ENCODE measurements around the gene RPSA. TPM values are rescaled to one million over a fixed set of nuclear protein-coding genes. Genes with fewer than 3 reads are reported as not detected.

The RPSA gene
- total and polyA plus RNA-seq, 9 of the 15 experiments (the other 6 are each of a cell fraction or from before 2014, with no cell fraction given) = 2,290 to 4,272 (median 2,730) TPM

DNA sequence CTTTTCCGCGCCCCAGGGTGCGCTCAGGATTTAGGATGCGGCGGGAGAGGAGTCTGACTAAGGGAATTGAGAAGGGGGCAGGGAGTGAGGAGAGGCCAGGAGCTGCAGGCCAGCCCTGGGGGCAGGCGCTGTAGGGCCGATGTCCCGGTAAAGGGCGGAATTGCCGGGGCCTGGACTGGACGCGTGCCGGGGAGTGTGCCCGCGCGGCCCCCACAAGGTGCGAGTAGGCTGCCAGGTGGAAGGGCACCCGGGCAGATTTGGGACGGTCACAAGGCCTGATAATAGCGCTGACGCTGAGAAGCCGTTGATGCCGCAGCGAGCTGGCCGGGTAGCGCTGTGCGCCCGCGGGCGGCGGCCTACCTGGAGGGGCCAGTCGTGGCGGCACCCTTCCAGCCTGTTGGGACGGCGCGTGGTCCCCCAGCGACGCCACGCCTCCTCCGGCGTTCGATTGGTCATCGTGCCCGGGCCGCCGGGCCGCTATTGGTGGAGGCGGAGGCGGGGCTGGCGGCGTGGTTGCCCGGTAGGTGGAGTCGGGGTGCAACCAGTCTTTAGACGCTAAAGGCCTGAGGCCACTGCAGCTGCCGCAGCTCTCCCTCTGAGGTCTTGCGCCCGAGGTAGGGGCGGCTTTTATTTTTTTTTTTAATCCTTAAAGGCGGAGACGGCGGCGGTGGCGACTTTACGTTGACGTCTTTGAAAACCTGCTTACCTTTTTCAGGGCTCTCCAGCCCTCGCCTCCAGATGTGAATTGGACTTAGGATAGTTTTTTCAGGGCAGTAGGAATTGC lies 22.4 kb upstream of the RPSA start (continued):
- TF ChIP-seq, protein P1, sequence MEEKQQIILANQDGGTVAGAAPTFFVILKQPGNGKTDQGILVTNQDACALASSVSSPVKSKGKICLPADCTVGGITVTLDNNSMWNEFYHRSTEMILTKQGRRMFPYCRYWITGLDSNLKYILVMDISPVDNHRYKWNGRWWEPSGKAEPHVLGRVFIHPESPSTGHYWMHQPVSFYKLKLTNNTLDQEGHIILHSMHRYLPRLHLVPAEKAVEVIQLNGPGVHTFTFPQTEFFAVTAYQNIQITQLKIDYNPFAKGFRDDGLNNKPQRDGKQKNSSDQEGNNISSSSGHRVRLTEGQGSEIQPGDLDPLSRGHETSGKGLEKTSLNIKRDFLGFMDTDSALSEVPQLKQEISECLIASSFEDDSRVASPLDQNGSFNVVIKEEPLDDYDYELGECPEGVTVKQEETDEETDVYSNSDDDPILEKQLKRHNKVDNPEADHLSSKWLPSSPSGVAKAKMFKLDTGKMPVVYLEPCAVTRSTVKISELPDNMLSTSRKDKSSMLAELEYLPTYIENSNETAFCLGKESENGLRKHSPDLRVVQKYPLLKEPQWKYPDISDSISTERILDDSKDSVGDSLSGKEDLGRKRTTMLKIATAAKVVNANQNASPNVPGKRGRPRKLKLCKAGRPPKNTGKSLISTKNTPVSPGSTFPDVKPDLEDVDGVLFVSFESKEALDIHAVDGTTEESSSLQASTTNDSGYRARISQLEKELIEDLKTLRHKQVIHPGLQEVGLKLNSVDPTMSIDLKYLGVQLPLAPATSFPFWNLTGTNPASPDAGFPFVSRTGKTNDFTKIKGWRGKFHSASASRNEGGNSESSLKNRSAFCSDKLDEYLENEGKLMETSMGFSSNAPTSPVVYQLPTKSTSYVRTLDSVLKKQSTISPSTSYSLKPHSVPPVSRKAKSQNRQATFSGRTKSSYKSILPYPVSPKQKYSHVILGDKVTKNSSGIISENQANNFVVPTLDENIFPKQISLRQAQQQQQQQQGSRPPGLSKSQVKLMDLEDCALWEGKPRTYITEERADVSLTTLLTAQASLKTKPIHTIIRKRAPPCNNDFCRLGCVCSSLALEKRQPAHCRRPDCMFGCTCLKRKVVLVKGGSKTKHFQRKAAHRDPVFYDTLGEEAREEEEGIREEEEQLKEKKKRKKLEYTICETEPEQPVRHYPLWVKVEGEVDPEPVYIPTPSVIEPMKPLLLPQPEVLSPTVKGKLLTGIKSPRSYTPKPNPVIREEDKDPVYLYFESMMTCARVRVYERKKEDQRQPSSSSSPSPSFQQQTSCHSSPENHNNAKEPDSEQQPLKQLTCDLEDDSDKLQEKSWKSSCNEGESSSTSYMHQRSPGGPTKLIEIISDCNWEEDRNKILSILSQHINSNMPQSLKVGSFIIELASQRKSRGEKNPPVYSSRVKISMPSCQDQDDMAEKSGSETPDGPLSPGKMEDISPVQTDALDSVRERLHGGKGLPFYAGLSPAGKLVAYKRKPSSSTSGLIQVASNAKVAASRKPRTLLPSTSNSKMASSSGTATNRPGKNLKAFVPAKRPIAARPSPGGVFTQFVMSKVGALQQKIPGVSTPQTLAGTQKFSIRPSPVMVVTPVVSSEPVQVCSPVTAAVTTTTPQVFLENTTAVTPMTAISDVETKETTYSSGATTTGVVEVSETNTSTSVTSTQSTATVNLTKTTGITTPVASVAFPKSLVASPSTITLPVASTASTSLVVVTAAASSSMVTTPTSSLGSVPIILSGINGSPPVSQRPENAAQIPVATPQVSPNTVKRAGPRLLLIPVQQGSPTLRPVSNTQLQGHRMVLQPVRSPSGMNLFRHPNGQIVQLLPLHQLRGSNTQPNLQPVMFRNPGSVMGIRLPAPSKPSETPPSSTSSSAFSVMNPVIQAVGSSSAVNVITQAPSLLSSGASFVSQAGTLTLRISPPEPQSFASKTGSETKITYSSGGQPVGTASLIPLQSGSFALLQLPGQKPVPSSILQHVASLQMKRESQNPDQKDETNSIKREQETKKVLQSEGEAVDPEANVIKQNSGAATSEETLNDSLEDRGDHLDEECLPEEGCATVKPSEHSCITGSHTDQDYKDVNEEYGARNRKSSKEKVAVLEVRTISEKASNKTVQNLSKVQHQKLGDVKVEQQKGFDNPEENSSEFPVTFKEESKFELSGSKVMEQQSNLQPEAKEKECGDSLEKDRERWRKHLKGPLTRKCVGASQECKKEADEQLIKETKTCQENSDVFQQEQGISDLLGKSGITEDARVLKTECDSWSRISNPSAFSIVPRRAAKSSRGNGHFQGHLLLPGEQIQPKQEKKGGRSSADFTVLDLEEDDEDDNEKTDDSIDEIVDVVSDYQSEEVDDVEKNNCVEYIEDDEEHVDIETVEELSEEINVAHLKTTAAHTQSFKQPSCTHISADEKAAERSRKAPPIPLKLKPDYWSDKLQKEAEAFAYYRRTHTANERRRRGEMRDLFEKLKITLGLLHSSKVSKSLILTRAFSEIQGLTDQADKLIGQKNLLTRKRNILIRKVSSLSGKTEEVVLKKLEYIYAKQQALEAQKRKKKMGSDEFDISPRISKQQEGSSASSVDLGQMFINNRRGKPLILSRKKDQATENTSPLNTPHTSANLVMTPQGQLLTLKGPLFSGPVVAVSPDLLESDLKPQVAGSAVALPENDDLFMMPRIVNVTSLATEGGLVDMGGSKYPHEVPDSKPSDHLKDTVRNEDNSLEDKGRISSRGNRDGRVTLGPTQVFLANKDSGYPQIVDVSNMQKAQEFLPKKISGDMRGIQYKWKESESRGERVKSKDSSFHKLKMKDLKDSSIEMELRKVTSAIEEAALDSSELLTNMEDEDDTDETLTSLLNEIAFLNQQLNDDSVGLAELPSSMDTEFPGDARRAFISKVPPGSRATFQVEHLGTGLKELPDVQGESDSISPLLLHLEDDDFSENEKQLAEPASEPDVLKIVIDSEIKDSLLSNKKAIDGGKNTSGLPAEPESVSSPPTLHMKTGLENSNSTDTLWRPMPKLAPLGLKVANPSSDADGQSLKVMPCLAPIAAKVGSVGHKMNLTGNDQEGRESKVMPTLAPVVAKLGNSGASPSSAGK (IDR thresholded peaks at IDR 0.05) = peak; percentile 83
- TF ChIP-seq FOXA1 (IDR thresholded peaks at IDR 0.05; ENCODE audit: borderline replicate concordance) (no peak), ZNF384 (IDR thresholded peaks at IDR 0.05; ENCODE audit: low read depth, low read length) (peak; percentile 84), POLR2G (IDR thresholded peaks at IDR 0.05; ENCODE audit: low read depth, low read length) (peak; percentile 89), ZNF507 (tag; conservative IDR thresholded peaks at IDR 0.05) (no peak), MYNN (IDR thresholded peaks at IDR 0.05) (peak; percentile 77; the same call in 1 of the 2 replicates), MYNN (CRISPR knock-in tag; IDR thresholded peaks at IDR 0.05) (no peak), YY1 (IDR thresholded peaks at IDR 0.05; ENCODE audit: borderline replicate concordance in 1 of 3, control insufficient read depth in 1 of 3, extremely low read depth in 1 of 3, insufficient read depth in 3 of 3, insufficient read length in 1 of 3, insufficient replicate concordance in 2 of 3, low read depth in 1 of 3, low read length in 2 of 3) (peak in 1 of 3 experiments; percentile 56), HCFC1 (IDR thresholded peaks at IDR 0.05; ENCODE audit: low read depth, low read length) (no peak), POLR2A (conservative IDR thresholded peaks at IDR 0.05) (peak; percentile 84), ATF7 (IDR thresholded peaks at IDR 0.05) (peak; percentile 60), ASH1L (IDR thresholded peaks at IDR 0.05; ENCODE audit: borderline replicate concordance, low read depth, partially characterized antibody) (peak; percentile 77), DMBX1 (CRISPR knock-in tag; IDR thresholded peaks at IDR 0.05; ENCODE audit: borderline replicate concordance) (no peak), KLF1 (tag; IDR thresholded peaks at IDR 0.05) (peak; percentile 54; the same call in 1 of the 2 replicates)
- TF ChIP-seq, protein P2, sequence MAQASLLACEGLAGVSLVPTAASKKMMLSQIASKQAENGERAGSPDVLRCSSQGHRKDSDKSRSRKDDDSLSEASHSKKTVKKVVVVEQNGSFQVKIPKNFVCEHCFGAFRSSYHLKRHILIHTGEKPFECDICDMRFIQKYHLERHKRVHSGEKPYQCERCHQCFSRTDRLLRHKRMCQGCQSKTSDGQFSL (CRISPR knock-in tag; IDR thresholded peaks at IDR 0.05) = 0 out of 2 replicates have a peak, but pooled peaks have one; percentile 31
- TF ChIP-seq, protein P2 (tag; IDR thresholded peaks at IDR 0.05) = no peak
